Measurements from ENCODE around the gene CDH20. TPM values are rescaled to one million over a fixed set of nuclear protein-coding genes. Genes with fewer than 3 reads are reported as not detected.

The CDH20 gene
- total RNA-seq, 1 experiment from 2014 or later = not detected

- no peaks in the 10 kb centered on the region for H3K27me3 ChIP-seq (ENCODE audit: control insufficient read depth, insufficient read depth, low read length)
- ATAC-seq (no peak), DNase-seq (ENCODE audit: low read depth, low spot score) (no peak)
- in situ Hi-C loops (cut with HindIII; ENCODE audit: low pct_unique_long_range_greater_than_20kb, low sequenced_read_pairs) (no loop called here), intact Hi-C loops (cut with micrococcal nuclease; ENCODE audit: unreplicated experiment) (no loop called here)
- H3K27ac ChIP-seq (ENCODE audit: low read length) = no peak overlapping the region
- ChIA-PET POLR2A (no interaction called here), CTCF (no interaction called here)
- no TSS peak for BruUV-seq (replicated peaks)
- TF ChIP-seq REST (IDR thresholded peaks at IDR 0.05; ENCODE audit: insufficient read depth in 1 of 2, low read depth in 2 of 2, low read length in 1 of 2) = no peak
- no peak for TF ChIP-seq SIN3A (IDR thresholded peaks at IDR 0.05; ENCODE audit: borderline replicate concordance, insufficient read depth, low read depth, low read length)
- no peak for TF ChIP-seq POLR2AphosphoS5 (IDR thresholded peaks at IDR 0.05; ENCODE audit: low read depth, low read length)
- TF ChIP-seq TCF7L2 (IDR thresholded peaks at IDR 0.05; ENCODE audit: low read depth, low read length) = no peak
- no peak for TF ChIP-seq CTCF (IDR thresholded peaks at IDR 0.05)
- no peaks in the 10 kb centered on the region for H3K9me3 ChIP-seq (ENCODE audit: control insufficient read depth, insufficient read depth, low read depth, low read length)
- H3K4me1 ChIP-seq (ENCODE audit: control insufficient read depth, insufficient read depth, low read length) = no peaks in the 10 kb centered on the region
- H3K4me3 ChIP-seq (ENCODE audit: low read depth in 2 of 2, low read length in 2 of 2) = no peak overlapping the region
- H3K36me3 ChIP-seq (ENCODE audit: control insufficient read depth, insufficient read depth, low read length) = no peaks in the 10 kb centered on the region
Measured at GRCh38 chr18:61413396-61413795, 80.2 kb downstream of the CDH20 start.

- intact Hi-C loops (cut with micrococcal nuclease; ENCODE audit: unreplicated experiment) = no loop called here
- no peak overlapping the region for H3K27ac ChIP-seq (ENCODE audit: low read length)
- H3K36me3 ChIP-seq (ENCODE audit: control insufficient read depth, insufficient read depth, low read length) = no peaks in the 10 kb centered on the region
- no peak for TF ChIP-seq SIN3A (IDR thresholded peaks at IDR 0.05; ENCODE audit: borderline replicate concordance, insufficient read depth, low read depth, low read length)
- TF ChIP-seq TCF7L2 (IDR thresholded peaks at IDR 0.05; ENCODE audit: low read depth, low read length) = no peak
- no peak for TF ChIP-seq CTCF (IDR thresholded peaks at IDR 0.05)
- TF ChIP-seq REST (IDR thresholded peaks at IDR 0.05; ENCODE audit: insufficient read depth in 1 of 2, low read depth in 2 of 2, low read length in 1 of 2) = no peak
- TF ChIP-seq POLR2AphosphoS5 (IDR thresholded peaks at IDR 0.05; ENCODE audit: low read depth, low read length) = no peak
- H3K9me3 ChIP-seq (ENCODE audit: control insufficient read depth, insufficient read depth, low read depth, low read length) = no peaks in the 10 kb centered on the region
- no peaks in the 10 kb centered on the region for H3K27me3 ChIP-seq (ENCODE audit: control insufficient read depth, insufficient read depth, low read length)
- DNase-seq (ENCODE audit: low read depth, low spot score) (no peak), ATAC-seq (no peak)
- CTCF ChIA-PET = no interaction called here
- POLR2A ChIA-PET = no interaction called here
- in situ Hi-C loops (cut with HindIII; ENCODE audit: low pct_unique_long_range_greater_than_20kb, low sequenced_read_pairs) = no loop called here
- no TSS peak for BruUV-seq (replicated peaks)
- H3K4me3 ChIP-seq (ENCODE audit: low read depth in 2 of 2, low read length in 2 of 2) = no peak overlapping the region
- H3K4me1 ChIP-seq (ENCODE audit: control insufficient read depth, insufficient read depth, low read length) = no peaks in the 10 kb centered on the region
Measured at GRCh38 chr18:61414086-61414485, 80.9 kb downstream of the CDH20 start.

Measured in Panc1 (cell line).